Prostate gland (tissue), 2 donors: ENCODE measurements around the gene CRIP3. TPM values are rescaled to one million over a fixed set of nuclear protein-coding genes. Genes with fewer than 3 reads are reported as not detected.

Experiments used
- DNase-seq: peaks from one replicate; pipeline ENCODE4 v3.0.0-alpha.2; 2019; ENCODE audit warnings: low spot score
- H3K27ac ChIP-seq, 2 donors: fragments of 200-600 bp; sonication (generic); 2 replicates each; pipeline ENCODE4 v1.5.1; 2017 to 2019
- H3K27me3 ChIP-seq: fragments of 200-600 bp; sonication (generic); replicated peaks from 2 replicates; pipeline ENCODE4 v1.5.1; 2019; ENCODE audit not compliant: insufficient read depth
- H3K36me3 ChIP-seq, 2 donors: fragments of 200-600 bp; sonication (generic); 1 replicate in 1 of 2; 2 replicates in 1 of 2; pipeline versions ENCODE4 v1.5.1 to v1.8.1; 2017 to 2019
- H3K4me1 ChIP-seq: fragments of 200-600 bp; sonication (generic); replicated peaks from 2 replicates; pipeline ENCODE4 v1.5.1; 2019
- H3K4me3 ChIP-seq, 2 donors: fragments of 200-600 bp; sonication (generic); 2 replicates each; pipeline ENCODE4 v1.5.1; 2017 to 2019
- H3K9me3 ChIP-seq: fragments of 200-600 bp; sonication (generic); 2 replicates; pipeline ENCODE4 v1.5.1; 2017
- CTCF ChIP-seq, 4 experiments: fragments of 200-600 bp in 2 of 4; fragments of 450-650 bp in 2 of 4; sonication (generic) in 2 of 4; IDR thresholded peaks; 1 replicate in 3 of 4; 2 replicates in 1 of 4; pipeline ENCODE4 v1.5.1; 2016 to 2019; ENCODE audit warnings: antibody characterized with exemption in 4 of 4, mild to moderate bottlenecking in 2 of 4, moderate library complexity in 2 of 4
- POLR2A ChIP-seq: fragments of 450-650 bp; IDR thresholded peaks from one replicate; pipeline ENCODE4 v1.6.1; 2016; ENCODE audit warnings: antibody characterized with exemption, mild to moderate bottlenecking
- POLR2AphosphoS5 ChIP-seq: sonication (generic); formaldehyde crosslinking; IDR thresholded peaks from one replicate; pipeline ENCODE4 v1.6.1; 2017; ENCODE audit warnings: antibody characterized with exemption
- WGBS: methylation state at CpG from one replicate; pipeline ENCODE4 v1.1.5; 2018; 5-methylcytosine and 5-hydroxymethylcytosine counted together
- intact Hi-C: fragments of 100-400 bp; cut with DNase I; formaldehyde crosslinking; loops from one replicate; pipeline ENCODE4 v1.14.2; 2022
- small RNA-seq, 2 donors: library from RNA; depleted of rRNA; stranded (forward); fragments of <200 nt; gene quantifications; one replicate each; pipeline ENCODE3, GENCODE V24; 2016
- total RNA-seq, 2 donors: library from RNA; depleted of rRNA; stranded (reverse); fragments of >200 nt; gene quantifications; one replicate each; pipeline ENCODE4 v1.1.0, GENCODE V29; 2016

CRIP3 gene
- total RNA-seq, 2 donors from 2014 or later: 0.55 to 7.3 TPM

- Histone ChIP-seq H3K36me3 (no peaks in the 10 kb centered on the region), H3K27ac (no peak overlapping the region), H3K9me3 (no peaks in the 10 kb centered on the region), H3K4me3 (no peak overlapping the region), H3K27me3 (no peaks in the 10 kb centered on the region), H3K4me1 (no peaks in the 10 kb centered on the region)
- TF ChIP-seq CTCF (IDR thresholded peaks at IDR 0.05) (no peak), POLR2AphosphoS5 (no peak), POLR2A (no peak)
- intact Hi-C loops: no loop called here
- 63% methylated on average over 4 of the region's 4 CpGs for WGBS
- no peak for DNase-seq
These were observed 50.4 kb downstream of the CRIP3 start for GRCh38 chr6:43258180-43258579.

GRCh38 chr6:43257367-43258145, 51.1 kb downstream of the CRIP3 start:
- intact Hi-C loops: no loop called here
- WGBS: 78% methylated on average over 12 of the region's 12 CpGs
- Histone ChIP-seq H3K27ac (no peak overlapping the region), H3K27me3 (no peaks in the 10 kb centered on the region), H3K36me3 (no peaks in the 10 kb centered on the region), H3K9me3 (no peaks in the 10 kb centered on the region), H3K4me3 (no peak overlapping the region), H3K4me1 (no peaks in the 10 kb centered on the region)
- no peak for TF ChIP-seq POLR2AphosphoS5
- TF ChIP-seq POLR2A: no peak
- no peak for TF ChIP-seq CTCF (IDR thresholded peaks at IDR 0.05)
- DNase-seq: no peak

- DNase-seq: no peak
- no peak overlapping the region for H3K4me3 ChIP-seq
- no peaks in the 10 kb centered on the region for H3K9me3 ChIP-seq
- H3K27me3 ChIP-seq: no peaks in the 10 kb centered on the region
- TF ChIP-seq POLR2AphosphoS5 (no peak), POLR2A (no peak), CTCF (IDR thresholded peaks at IDR 0.05) (no peak)
- intact Hi-C loops: no loop called here
- no peaks in the 10 kb centered on the region for H3K36me3 ChIP-seq
- H3K4me1 ChIP-seq: no peaks in the 10 kb centered on the region
- 92% methylated on average over 8 of the region's 9 CpGs for WGBS
- no peak overlapping the region for H3K27ac ChIP-seq
These were observed 51.8 kb downstream of the CRIP3 start for GRCh38 chr6:43256670-43257366.

Small RNAs within 50 kb of the gene (small RNA-seq; reads per million reads assigned to genes)
- 0 reads per million in 2 donors for gene RPL12P47

Other genes starting within 250 kb of the CRIP3 start
- gene MRPL2, start 249.4 kb downstream of the CRIP3 start, total RNA-seq: 10 to 100 TPM; 19.1 to 52.3 TPM
- 10 to 100 TPM; 27.3 to 41.2 TPM for gene KLC4, start 249.2 kb downstream of the CRIP3 start, total RNA-seq
- gene PTK7, start 232.5 kb downstream of the CRIP3 start, total RNA-seq: 10 to 100 TPM; 83.3 to 85.2 TPM
- 10 to 100 TPM; 40.5 to 56.3 TPM for gene SRF, start 137.6 kb downstream of the CRIP3 start, total RNA-seq
- 10 to 100 TPM; 22.9 to 87.0 TPM for gene CUL9, start 126.6 kb downstream of the CRIP3 start, total RNA-seq
- gene DNPH1, start 79.3 kb downstream of the CRIP3 start, total RNA-seq: 100 to 1,000 TPM in 1 of 2 donors, 10 to 100 TPM in 1; 40.3 to 138 TPM
- under 1 TPM; 0.18 to 0.62 TPM for gene TTBK1, start 65.3 kb downstream of the CRIP3 start, total RNA-seq
- not detected for gene SLC22A7, start 10.6 kb downstream of the CRIP3 start, total RNA-seq
- 10 to 100 TPM; 15.1 to 41.6 TPM for gene ZNF318, start 60.8 kb upstream of the CRIP3 start, total RNA-seq
- 10 to 100 TPM; 18.0 to 38.1 TPM for gene ABCC10, start 118.7 kb upstream of the CRIP3 start, total RNA-seq
- 10 to 100 TPM; 13.5 to 46.1 TPM for gene DLK2, start 146.7 kb upstream of the CRIP3 start, total RNA-seq
- gene TJAP1, start 168.7 kb upstream of the CRIP3 start, total RNA-seq: 10 to 100 TPM; 29.1 to 51.6 TPM
- 1 to 10 TPM in 1 of 2 donors, under 1 TPM in 1; 0.68 to 4.0 TPM for gene LRRC73, start 201.5 kb upstream of the CRIP3 start, total RNA-seq
- gene YIPF3, start 208.1 kb upstream of the CRIP3 start, total RNA-seq: 100 to 1,000 TPM; 162 to 180 TPM
- gene POLR1C, start 208.3 kb upstream of the CRIP3 start, total RNA-seq: 10 to 100 TPM; 24.4 to 37.2 TPM